GM21825 (cell line): ENCODE results near the gene PCDHA2.
"Not testable (repeated sequence)": the region's sequence is repeated elsewhere in the genome, so short reads cannot be mapped to it uniquely, and the experiment has no call there.

ENCODE experiments used
- ATAC-seq: cut with Tn5 transposase; IDR thresholded peaks from one replicate; pipeline ENCODE4 v1.9.1; 2021; ENCODE audit warnings: mild to moderate bottlenecking, moderate library complexity; ENCODE audit not compliant: unreplicated experiment

The PCDHA2 gene

GRCh38 chr5:140808889-140809291 lies 14.2 kb downstream of the PCDHA2 start:
- no peak for ATAC-seq

DNA sequence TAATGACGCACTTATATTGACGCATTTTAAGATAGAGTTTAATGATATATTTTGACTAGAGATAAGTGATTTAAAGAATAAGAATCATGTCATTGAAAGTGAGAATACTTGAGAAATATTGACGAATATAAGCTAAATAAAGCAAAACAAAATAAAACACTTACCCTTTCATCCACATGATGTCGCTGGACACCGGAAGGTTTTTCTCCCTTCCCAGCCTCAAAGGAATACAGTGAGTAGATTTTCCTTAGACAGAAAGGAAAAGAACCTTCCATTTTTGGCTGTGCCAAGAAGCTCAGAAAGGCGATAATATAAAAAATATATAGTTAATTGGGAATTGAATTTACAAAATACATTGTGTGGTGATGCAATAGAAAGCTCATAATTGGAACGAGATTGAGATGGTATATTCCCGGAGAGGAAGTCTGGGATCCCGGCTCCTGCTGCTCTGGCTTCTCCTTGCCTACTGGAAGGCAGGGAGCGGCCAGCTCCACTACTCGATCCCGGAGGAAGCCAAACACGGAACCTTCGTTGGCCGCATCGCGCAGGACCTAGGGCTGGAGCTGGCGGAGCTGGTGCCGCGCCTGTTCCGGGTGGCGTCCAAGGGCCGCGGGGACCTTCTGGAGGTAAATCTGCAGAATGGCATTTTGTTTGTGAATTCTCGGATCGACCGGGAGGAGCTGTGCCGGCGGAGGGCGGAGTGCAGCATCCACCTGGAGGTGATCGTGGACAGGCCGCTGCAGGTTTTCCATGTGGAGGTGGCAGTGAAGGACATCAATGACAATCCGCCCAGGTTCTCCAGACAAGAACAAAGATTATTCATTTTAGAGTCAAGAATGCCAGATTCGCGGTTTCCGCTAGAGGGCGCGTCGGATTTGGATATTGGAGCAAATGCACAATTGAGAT lies 27.0 kb downstream of the PCDHA2 start, which contains the start of gene PCDHA5:
PCDHA5 (plus strand) TSS at position 239 of the 906 bp plus-strand sequence.
- ATAC-seq: no peak

- no peak for ATAC-seq
These were observed 27.6 kb downstream of the PCDHA2 start for GRCh38 chr5:140822281-140822629.

- not testable (repeated sequence) for ATAC-seq
These were observed 28.3 kb downstream of the PCDHA2 start for GRCh38 chr5:140822969-140823368.

DNA sequence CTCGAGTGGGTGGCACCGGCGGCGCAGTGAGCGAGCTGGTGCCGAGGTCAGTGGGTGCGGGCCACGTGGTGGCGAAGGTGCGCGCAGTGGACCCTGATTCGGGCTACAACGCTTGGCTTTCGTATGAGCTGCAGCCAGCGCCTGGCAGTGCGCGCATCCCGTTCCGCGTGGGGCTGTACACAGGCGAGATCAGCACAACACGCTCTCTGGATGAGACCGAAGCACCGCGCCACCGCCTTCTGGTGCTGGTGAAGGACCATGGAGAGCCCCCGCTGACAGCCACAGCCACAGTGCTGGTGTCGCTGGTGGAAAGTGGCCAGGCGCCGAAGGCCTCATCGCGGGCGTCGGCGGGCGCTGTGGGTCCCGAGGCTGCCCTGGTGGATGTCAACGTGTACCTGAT lies 28.8 kb downstream of the PCDHA2 start:
- ATAC-seq: no peak

DNA sequence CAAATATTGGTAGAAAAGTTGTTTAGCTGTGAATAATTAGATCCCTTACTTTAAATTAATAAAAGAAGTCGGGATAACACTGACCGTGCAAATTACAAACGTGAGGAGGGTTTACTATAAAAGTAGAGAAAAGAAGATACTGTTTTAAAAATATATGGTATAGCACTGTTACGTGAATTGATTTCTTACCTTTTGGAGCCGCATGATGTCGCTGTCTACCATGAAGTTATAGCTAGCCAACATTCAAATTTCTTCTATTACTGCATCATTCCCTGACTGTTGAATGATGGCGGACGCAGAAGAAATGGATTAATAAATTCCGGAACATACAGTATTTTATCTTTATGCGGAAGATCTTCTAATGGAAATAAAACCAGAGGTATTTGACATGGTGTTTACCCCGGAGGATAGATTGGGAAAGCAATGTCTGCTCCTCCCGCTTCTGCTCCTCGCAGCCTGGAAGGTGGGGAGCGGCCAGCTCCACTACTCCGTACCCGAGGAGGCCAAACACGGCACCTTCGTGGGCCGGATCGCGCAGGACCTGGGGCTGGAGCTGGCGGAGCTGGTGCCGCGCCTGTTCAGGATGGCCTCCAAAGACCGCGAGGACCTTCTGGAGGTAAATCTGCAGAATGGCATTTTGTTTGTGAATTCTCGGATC lies 33.2 kb downstream of the PCDHA2 start, which contains the start of gene PCDHA6:
PCDHA6 (plus strand) TSS at position 257 of the 658 bp plus-strand sequence; CDS start at position 389, 132 bp downstream.
- no peak for ATAC-seq

GRCh38 chr5:140828362-140828737 lies 33.7 kb downstream of the PCDHA2 start:
- ATAC-seq: no peak

DNA sequence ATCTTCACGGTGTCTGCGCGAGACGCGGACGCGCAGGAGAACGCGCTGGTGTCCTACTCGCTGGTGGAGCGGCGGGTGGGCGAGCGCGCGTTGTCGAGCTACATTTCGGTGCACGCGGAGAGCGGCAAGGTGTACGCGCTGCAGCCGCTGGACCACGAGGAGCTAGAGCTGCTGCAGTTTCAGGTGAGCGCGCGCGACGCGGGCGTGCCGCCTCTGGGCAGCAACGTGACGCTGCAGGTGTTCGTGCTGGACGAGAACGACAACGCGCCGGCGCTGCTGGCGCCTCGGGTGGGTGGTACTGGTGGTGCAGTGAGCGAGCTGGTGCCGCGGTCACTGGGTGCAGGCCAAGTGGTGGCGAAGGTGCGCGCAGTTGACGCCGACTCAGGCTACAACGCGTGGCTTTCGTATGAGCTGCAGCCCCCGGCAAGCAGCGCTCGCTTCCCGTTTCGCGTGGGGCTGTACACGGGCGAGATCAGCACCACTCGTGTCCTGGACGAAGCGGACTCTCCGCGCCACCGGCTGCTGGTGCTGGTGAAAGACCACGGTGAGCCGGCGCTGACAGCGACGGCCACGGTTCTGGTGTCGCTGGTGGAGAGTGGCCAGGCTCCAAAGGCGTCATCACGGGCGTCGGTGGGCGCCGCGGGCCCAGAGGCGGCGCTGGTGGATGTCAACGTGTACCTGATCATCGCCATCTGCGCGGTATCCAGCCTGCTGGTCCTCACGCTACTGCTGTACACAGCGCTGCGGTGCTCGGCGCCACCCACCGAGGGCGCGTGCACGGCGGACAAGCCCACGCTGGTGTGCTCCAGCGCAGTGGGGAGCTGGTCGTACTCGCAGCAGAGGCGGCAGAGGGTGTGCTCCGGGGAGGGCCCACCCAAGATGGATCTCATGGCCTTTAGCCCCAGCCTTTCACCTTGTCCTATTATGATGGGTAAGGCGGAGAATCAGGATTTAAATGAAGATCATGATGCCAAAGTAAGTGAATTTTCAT lies 35.2 kb downstream of the PCDHA2 start:
- not testable (repeated sequence) for ATAC-seq

GRCh38 chr5:140833993-140834392 lies 39.3 kb downstream of the PCDHA2 start, which contains the start of gene PCDHA7:
Gene PCDHA7, plus strand, starts transcription at chr5:140834269. Its CDS starts 115 bp downstream, at chr5:140834384.
- ATAC-seq: no peak

- ATAC-seq: not testable (repeated sequence)
These were observed 39.9 kb downstream of the PCDHA2 start for GRCh38 chr5:140834439-140835008.

GRCh38 chr5:140835622-140836510 lies 41.2 kb downstream of the PCDHA2 start:
- ATAC-seq: no peak

- ATAC-seq: no peak
These were observed 46.6 kb downstream of the PCDHA2 start, which contains the start of gene PCDHA8 for GRCh38 chr5:140840978-140841962. Gene PCDHA8, plus strand, starts transcription at chr5:140841187. Its CDS starts 135 bp downstream, at chr5:140841322.

- ATAC-seq: no peak
These were observed 48.4 kb downstream of the PCDHA2 start for GRCh38 chr5:140842798-140843733.
